ENCODE measurements around the gene SLC5A11.
"Not testable (repeated sequence)": the region's sequence is repeated elsewhere in the genome, so short reads cannot be mapped to it uniquely, and the experiment has no call there.

GRCh38 chr16:24897522-24897921 lies 51.8 kb downstream of the SLC5A11 start:
- not testable (repeated sequence) for TF ChIP-seq CTCF (conservative IDR thresholded peaks at IDR 0.05); EZH2 (IDR thresholded peaks at IDR 0.05; ENCODE audit: low read depth)
